B cell (primary cell): ENCODE data around the gene ZFYVE19.

Source experiments
- CTCF ChIP-seq: fragments of 200-600 bp; IDR thresholded peaks from one replicate; pipeline ENCODE4 v1.8.0; 2022; ENCODE audit warnings: antibody characterized with exemption, mild to moderate bottlenecking
- EZH2 ChIP-seq: IDR thresholded peaks from 2 replicates; pipeline ENCODE4 v1.6.1; 2012; ENCODE audit warnings: borderline replicate concordance, low read depth, mild to moderate bottlenecking, moderate library complexity, low read length; ENCODE audit not compliant: insufficient read depth, poor library complexity, severe bottlenecking

GRCh38 chr15:40826423-40827075 lies 19.7 kb downstream of the ZFYVE19 start:
- TF ChIP-seq CTCF: no peak
- no peak for TF ChIP-seq EZH2
